22Rv1 (cell line): Measurements from ENCODE around the gene LMBR1.

Experiments
- ZFX ChIP-seq: fragments of 450-650 bp; IDR thresholded peaks from 2 replicates; pipeline ENCODE4 v1.6.1; 2017; ENCODE audit warnings: antibody characterized with exemption, borderline replicate concordance
- TF ChIP-seq, protein P1 (sequence below): fragments of 450-650 bp; IDR thresholded peaks from 2 replicates; pipeline ENCODE4 v1.5.1; 2017; ENCODE audit warnings: mild to moderate bottlenecking

DNA sequence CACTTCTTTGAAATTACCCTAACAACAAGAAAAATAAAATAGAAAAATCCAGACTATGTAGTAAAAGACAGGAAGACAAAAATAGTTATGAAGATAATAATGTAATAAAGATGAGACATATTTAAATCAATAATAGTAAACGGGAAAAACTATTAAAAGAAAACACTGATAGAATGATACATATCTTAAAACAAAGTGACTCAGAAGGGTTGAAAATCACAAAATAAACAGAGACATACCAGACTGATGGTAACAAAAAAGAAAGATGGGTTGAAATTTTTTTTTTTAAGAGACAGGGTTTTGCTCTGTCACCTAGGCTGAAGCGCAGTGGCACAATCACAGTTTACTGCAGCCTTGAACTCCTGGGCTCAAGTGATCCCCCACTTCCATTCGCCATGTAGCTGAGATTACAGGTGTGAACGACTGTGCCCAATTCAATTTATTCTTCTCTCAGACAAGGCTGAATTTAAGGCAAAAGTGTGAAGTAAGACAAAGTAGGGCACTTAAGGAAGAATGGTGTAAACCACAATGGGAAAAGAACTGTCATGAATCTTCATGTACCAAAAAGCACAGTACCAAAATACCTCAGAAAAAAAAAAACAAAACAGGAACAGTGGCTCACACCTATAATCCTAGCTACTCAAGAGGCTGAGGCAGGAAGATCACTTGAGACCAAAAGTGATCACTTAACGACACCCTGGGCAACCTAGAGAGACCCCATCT is 47.4 kb downstream of the LMBR1 start:
- TF ChIP-seq, protein P1, sequence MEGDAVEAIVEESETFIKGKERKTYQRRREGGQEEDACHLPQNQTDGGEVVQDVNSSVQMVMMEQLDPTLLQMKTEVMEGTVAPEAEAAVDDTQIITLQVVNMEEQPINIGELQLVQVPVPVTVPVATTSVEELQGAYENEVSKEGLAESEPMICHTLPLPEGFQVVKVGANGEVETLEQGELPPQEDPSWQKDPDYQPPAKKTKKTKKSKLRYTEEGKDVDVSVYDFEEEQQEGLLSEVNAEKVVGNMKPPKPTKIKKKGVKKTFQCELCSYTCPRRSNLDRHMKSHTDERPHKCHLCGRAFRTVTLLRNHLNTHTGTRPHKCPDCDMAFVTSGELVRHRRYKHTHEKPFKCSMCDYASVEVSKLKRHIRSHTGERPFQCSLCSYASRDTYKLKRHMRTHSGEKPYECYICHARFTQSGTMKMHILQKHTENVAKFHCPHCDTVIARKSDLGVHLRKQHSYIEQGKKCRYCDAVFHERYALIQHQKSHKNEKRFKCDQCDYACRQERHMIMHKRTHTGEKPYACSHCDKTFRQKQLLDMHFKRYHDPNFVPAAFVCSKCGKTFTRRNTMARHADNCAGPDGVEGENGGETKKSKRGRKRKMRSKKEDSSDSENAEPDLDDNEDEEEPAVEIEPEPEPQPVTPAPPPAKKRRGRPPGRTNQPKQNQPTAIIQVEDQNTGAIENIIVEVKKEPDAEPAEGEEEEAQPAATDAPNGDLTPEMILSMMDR, result no peak
- TF ChIP-seq ZFX, result no peak
